ENCODE results near the gene RALY. TPM values are rescaled to one million over a fixed set of nuclear protein-coding genes. Genes with fewer than 3 reads are reported as not detected.

The RALY gene
- total and polyA plus RNA-seq, 3 donors from 2014 or later = 184 to 247 (median 224) TPM

- 77 to 78% methylated on average over 4 of the region's 4 CpGs for WGBS, 2 donors
- no peak for TF ChIP-seq CTCF (IDR thresholded peaks at IDR 0.05)
- TF ChIP-seq POLR2A (IDR thresholded peaks at IDR 0.05) = no peak
- Histone ChIP-seq H3K36me3 (ENCODE audit: low read depth, missing control alignments) (no peaks in the 10 kb centered on the region), H3K9me3 (no peaks in the 10 kb centered on the region), H3K27me3 (no peaks in the 10 kb centered on the region), H3K4me3 (no peak overlapping the region), H3K4me1 (peaks cover 15% of the 10 kb centered on the region), H3K27ac (no peak overlapping the region)
- intact Hi-C loops (cut with DNase I; ENCODE audit: low total_unique reads) = no loop called here
- DNase-seq = no peak
These were observed 40.2 kb downstream of the RALY start for GRCh38 chr20:34033903-34034302.

- Histone ChIP-seq H3K27me3 (no peaks in the 10 kb centered on the region), H3K27ac (no peak overlapping the region), H3K4me1 (peaks cover 15% of the 10 kb centered on the region), H3K4me3 (no peak overlapping the region), H3K9me3 (no peaks in the 10 kb centered on the region), H3K36me3 (ENCODE audit: low read depth, missing control alignments) (no peaks in the 10 kb centered on the region)
- peak; percentile 50 for DNase-seq
- 64 to 79% methylated on average over 3 to 4 of the region's 4 CpGs for WGBS, 2 donors
- TF ChIP-seq CTCF (IDR thresholded peaks at IDR 0.05) (no peak), POLR2A (IDR thresholded peaks at IDR 0.05) (no peak)
- intact Hi-C loops (cut with DNase I; ENCODE audit: low total_unique reads) = no loop called here
These were observed 43.4 kb downstream of the RALY start for GRCh38 chr20:34037121-34037520.

GRCh38 chr20:34037767-34038166, 44.1 kb downstream of the RALY start:
- Histone ChIP-seq H3K4me1 (peaks cover 15% of the 10 kb centered on the region), H3K9me3 (no peaks in the 10 kb centered on the region), H3K27ac (no peak overlapping the region), H3K4me3 (no peak overlapping the region), H3K27me3 (no peaks in the 10 kb centered on the region), H3K36me3 (ENCODE audit: low read depth, missing control alignments) (no peaks in the 10 kb centered on the region)
- intact Hi-C loops (cut with DNase I; ENCODE audit: low total_unique reads) = no loop called here
- peak; percentile 26 for DNase-seq
- 42 to 58% methylated on average over 2 of the region's 2 CpGs for WGBS, 2 donors
- TF ChIP-seq POLR2A (IDR thresholded peaks at IDR 0.05) (no peak), CTCF (IDR thresholded peaks at IDR 0.05) (no peak)

GRCh38 chr20:34040300-34040995, 46.7 kb downstream of the RALY start:
- no peak for DNase-seq
- Histone ChIP-seq H3K9me3 (no peaks in the 10 kb centered on the region), H3K27me3 (no peaks in the 10 kb centered on the region), H3K4me1 (peaks cover 21% of the 10 kb centered on the region), H3K36me3 (ENCODE audit: low read depth, missing control alignments) (no peaks in the 10 kb centered on the region), H3K4me3 (no peak overlapping the region), H3K27ac (no peak overlapping the region)
- intact Hi-C loops (cut with DNase I; ENCODE audit: low total_unique reads) = no loop called here
- TF ChIP-seq CTCF (IDR thresholded peaks at IDR 0.05) (no peak), POLR2A (IDR thresholded peaks at IDR 0.05) (no peak)
- WGBS, 2 donors = 86 to 87% methylated on average over 9 of the region's 9 CpGs

GRCh38 chr20:34041226-34041625, 47.5 kb downstream of the RALY start:
- no peak for DNase-seq
- Histone ChIP-seq H3K9me3 (no peaks in the 10 kb centered on the region), H3K27ac (no peak overlapping the region), H3K4me3 (no peak overlapping the region), H3K4me1 (peaks cover 25% of the 10 kb centered on the region), H3K27me3 (no peaks in the 10 kb centered on the region), H3K36me3 (ENCODE audit: low read depth, missing control alignments) (no peaks in the 10 kb centered on the region)
- WGBS, 2 donors = 71 to 75% methylated on average over 4 of the region's 4 CpGs
- intact Hi-C loops (cut with DNase I; ENCODE audit: low total_unique reads) = no loop called here
- TF ChIP-seq POLR2A (IDR thresholded peaks at IDR 0.05) = no peak
- no peak for TF ChIP-seq CTCF (IDR thresholded peaks at IDR 0.05)

All from testis (tissue), 3 donors.